Bronchial epithelial cell (primary cell): ENCODE data around the gene CARNS1. TPM values are rescaled to one million over a fixed set of nuclear protein-coding genes. Genes with fewer than 3 reads are reported as not detected.
A peak's percentile ranks its signal among the peaks of the same experiment; 100 is the strongest.

Source experiments
- DNase-seq: peaks from one replicate; pipeline ENCODE4 v3.0.0-alpha.2; 2010; ENCODE audit warnings: low read depth
- FAIRE-seq: peaks from 2 replicates; lab custom pipeline; 2011; peaks lifted over from hg19 to GRCh38; lab: Jason Lieb, UNC
- H3K27me3 ChIP-seq: 2 replicates; pipeline ENCODE4 v1.5.1; 2011; ENCODE audit warnings: low read length; ENCODE audit not compliant: control insufficient read depth, insufficient read depth
- H3K36me3 ChIP-seq: 2 replicates; pipeline ENCODE4 v1.5.1; 2011; ENCODE audit warnings: low read length; ENCODE audit not compliant: control insufficient read depth, insufficient read depth
- H3K4me3 ChIP-seq: 2 replicates; pipeline ENCODE4 v1.5.1; 2011; ENCODE audit warnings: mild to moderate bottlenecking, low read depth, low read length, control low read depth
- total RNA-seq: library from RNA; depleted of rRNA; stranded (reverse); fragments of >200 nt; gene quantifications from 2 replicates; pipeline ENCODE4 v1.2.1, GENCODE V29; 2014
- TF ChIP-seq, protein P1 (sequence below): IDR thresholded peaks from 2 replicates; pipeline ENCODE4 v1.5.1; 2011; ENCODE audit warnings: mild to moderate bottlenecking, moderate library complexity, low read length, control low read depth, inconsistent platforms; ENCODE audit not compliant: insufficient read depth, severe bottlenecking

Gene CARNS1
- total RNA-seq, 1 donor from 2014 or later = under 0.01 TPM

DNA sequence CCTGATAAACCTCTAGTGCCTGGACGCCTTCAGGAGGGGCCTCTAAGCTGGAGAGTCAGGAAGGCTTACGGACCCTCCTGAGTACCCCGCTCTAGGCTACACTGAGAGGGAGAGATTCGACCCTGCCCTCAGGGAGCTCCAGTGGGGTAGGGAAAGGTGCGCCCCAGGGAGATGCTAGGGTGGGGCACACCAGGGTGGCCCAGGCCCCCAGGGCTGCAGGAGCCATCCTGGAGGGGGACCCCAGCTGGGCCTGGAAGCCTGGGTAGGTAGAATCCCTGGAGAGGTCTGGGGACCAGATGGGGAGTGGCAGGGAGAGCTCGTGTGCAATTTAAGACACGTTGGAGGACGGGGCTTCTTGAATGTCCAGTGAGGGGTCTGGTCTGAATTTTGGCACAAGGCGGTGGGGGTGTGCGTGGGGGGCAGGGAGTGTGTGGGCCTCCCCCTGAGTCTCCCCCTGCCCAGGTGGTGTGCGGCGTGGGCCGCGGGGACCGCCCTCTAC, 4.7 kb downstream of the CARNS1 start:
- TF ChIP-seq, protein P1, sequence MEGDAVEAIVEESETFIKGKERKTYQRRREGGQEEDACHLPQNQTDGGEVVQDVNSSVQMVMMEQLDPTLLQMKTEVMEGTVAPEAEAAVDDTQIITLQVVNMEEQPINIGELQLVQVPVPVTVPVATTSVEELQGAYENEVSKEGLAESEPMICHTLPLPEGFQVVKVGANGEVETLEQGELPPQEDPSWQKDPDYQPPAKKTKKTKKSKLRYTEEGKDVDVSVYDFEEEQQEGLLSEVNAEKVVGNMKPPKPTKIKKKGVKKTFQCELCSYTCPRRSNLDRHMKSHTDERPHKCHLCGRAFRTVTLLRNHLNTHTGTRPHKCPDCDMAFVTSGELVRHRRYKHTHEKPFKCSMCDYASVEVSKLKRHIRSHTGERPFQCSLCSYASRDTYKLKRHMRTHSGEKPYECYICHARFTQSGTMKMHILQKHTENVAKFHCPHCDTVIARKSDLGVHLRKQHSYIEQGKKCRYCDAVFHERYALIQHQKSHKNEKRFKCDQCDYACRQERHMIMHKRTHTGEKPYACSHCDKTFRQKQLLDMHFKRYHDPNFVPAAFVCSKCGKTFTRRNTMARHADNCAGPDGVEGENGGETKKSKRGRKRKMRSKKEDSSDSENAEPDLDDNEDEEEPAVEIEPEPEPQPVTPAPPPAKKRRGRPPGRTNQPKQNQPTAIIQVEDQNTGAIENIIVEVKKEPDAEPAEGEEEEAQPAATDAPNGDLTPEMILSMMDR = no peak
- Histone ChIP-seq H3K36me3 (no peaks in the 10 kb centered on the region), H3K27me3 (no peaks in the 10 kb centered on the region), H3K4me3 (peak overlapping the region; percentile 40)
- FAIRE-seq (no peak), DNase-seq (no peak)

DNA sequence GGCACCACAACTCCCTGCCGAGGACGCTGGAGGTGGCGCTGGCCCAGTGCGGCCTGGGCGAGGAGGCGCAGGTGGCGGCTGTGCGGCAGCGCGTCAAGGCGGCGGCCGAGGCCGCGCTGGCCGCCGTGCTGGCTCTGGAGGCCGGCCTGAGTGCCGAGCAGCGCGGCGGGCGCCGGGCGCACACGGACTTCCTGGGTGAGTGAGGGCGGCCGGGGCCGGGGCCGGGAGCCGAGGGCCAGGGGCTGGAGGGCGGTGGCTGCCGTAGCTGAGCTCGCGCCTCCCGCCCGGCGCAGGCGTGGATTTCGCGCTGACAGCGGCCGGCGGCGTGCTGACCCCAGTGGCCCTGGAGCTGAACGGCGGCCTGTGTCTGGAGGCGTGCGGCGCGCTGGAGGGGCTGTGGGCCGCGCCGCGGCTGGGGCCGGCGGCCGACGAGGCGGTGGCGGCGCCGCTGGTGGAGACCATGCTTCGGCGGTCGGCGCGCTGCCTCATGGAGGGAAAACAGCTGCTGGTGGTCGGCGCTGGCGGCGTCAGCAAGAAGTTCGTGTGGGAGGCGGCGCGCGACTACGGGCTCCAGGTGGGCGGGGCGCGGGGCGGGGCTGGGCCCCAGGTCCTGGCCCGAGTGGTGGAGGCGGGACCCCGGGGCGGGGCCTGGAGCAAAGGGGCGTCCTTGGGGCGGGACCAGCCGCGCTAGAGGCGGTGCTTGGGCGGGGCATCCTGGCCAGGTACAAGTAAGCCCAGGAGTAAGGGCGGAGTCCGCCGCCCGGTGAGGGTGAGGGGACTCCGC, 5.4 kb downstream of the CARNS1 start:
- TF ChIP-seq, protein P1 = no peak
- Histone ChIP-seq H3K36me3 (no peaks in the 10 kb centered on the region), H3K27me3 (no peaks in the 10 kb centered on the region), H3K4me3 (peak overlapping the region; percentile 40)
- FAIRE-seq (no peak), DNase-seq (peak; percentile 72)

- H3K4me3 ChIP-seq = no peak overlapping the region
- FAIRE-seq = no peak
- no peak for DNase-seq
- H3K36me3 ChIP-seq = no peaks in the 10 kb centered on the region
- H3K27me3 ChIP-seq = no peaks in the 10 kb centered on the region
- TF ChIP-seq, protein P1 = no peak
Measured at GRCh38 chr11:67421430-67422031, 6.1 kb downstream of the CARNS1 start.

- peak; percentile 79 for FAIRE-seq
- Histone ChIP-seq H3K27me3 (no peaks in the 10 kb centered on the region), H3K36me3 (no peaks in the 10 kb centered on the region), H3K4me3 (no peak overlapping the region)
- DNase-seq = peak; percentile 78
- TF ChIP-seq, protein P1 = no peak
Measured at GRCh38 chr11:67422891-67423290, 7.4 kb downstream of the CARNS1 start.

DNA sequence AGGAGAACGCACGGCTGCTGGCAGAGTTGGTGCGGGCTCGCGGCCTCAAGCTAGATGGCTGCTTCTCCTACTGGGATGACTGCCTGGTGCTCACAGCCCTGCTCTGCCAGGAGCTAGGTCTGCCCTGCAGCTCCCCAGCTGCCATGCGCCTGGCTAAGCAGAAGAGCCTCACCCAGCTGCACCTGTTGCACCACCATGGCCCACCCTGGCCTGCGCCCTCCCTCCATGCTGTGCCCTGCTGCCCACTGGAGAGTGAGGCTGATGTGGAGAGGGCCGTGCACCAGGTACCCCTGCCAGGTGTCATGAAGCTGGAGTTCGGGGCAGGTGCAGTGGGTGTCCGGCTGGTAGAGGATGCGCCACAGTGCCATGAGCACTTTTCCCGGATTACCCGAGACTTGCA, 8.0 kb downstream of the CARNS1 start:
- DNase-seq (no peak), FAIRE-seq (no peak)
- TF ChIP-seq, protein P1 = no peak
- Histone ChIP-seq H3K36me3 (no peaks in the 10 kb centered on the region), H3K4me3 (no peak overlapping the region), H3K27me3 (no peaks in the 10 kb centered on the region)
